PFSK-1 (cell line): ENCODE measurements around the gene DIS3.

Experiments
- FOXP2 ChIP-seq: optimal IDR thresholded peaks from 2 replicates; pipeline ENCODE3; 2011; ENCODE audit warnings: borderline replicate concordance, control low read depth, inconsistent platforms; ENCODE audit not compliant: insufficient read depth; ENCODE audit errors: extremely low read length, extremely low read depth
- POLR2AphosphoS5 ChIP-seq: IDR thresholded peaks from 2 replicates; pipeline ENCODE4 v1.6.1; 2012; ENCODE audit warnings: low read depth, mild to moderate bottlenecking, control low read depth, low read length, moderate library complexity
- REST ChIP-seq, 2 experiments: IDR thresholded peaks; 2 replicates each; pipeline versions ENCODE4 v1.6.1 to v1.8.0; 2011 to 2012; ENCODE audit warnings: low read depth in 2 of 2, low read length in 2 of 2, control low read depth in 1 of 2, inconsistent platforms in 1 of 2, mild to moderate bottlenecking in 1 of 2, moderate library complexity in 1 of 2; ENCODE audit not compliant: insufficient read depth in 1 of 2
- SIN3A ChIP-seq: IDR thresholded peaks from 2 replicates; pipeline ENCODE4 v1.6.1; 2012; ENCODE audit warnings: mild to moderate bottlenecking, low read length, moderate library complexity, borderline replicate concordance; ENCODE audit not compliant: insufficient read depth
- TAF1 ChIP-seq: IDR thresholded peaks from 2 replicates; pipeline ENCODE4 v1.6.1; 2012; ENCODE audit warnings: low read length, control low read depth, borderline replicate concordance; ENCODE audit not compliant: insufficient read depth

The DIS3 gene

GRCh38 chr13:72726726-72727416 is 54.8 kb downstream of the DIS3 start:
- TF ChIP-seq TAF1 (no peak), POLR2AphosphoS5 (no peak), SIN3A (no peak), FOXP2 (no peak), REST (IDR thresholded peaks at IDR 0.05; ENCODE audit: insufficient read depth in 1 of 2, low read depth in 2 of 2, low read length in 2 of 2) (no peak)

GRCh38 chr13:72716776-72717175 is 64.9 kb downstream of the DIS3 start:
- TF ChIP-seq POLR2AphosphoS5 (no peak), TAF1 (no peak), REST (IDR thresholded peaks at IDR 0.05; ENCODE audit: insufficient read depth in 1 of 2, low read depth in 2 of 2, low read length in 2 of 2) (no peak), SIN3A (no peak), FOXP2 (no peak)
